ENCODE measurements around the gene MAT2A. TPM values are rescaled to one million over a fixed set of nuclear protein-coding genes. Genes with fewer than 3 reads are reported as not detected.

MAT2A gene
- polyA plus RNA-seq, 1 donor (not counting 4 experiments of a cell fraction or from before 2014, with no cell fraction given): 353 TPM

GRCh38 chr2:85496436-85496835 is 42.5 kb upstream of the MAT2A start:
- TF ChIP-seq EZH2 (IDR thresholded peaks at IDR 0.05; ENCODE audit: low read length) (no peak), CTCF (optimal IDR thresholded peaks at IDR 0.05 in 1 of 3, IDR thresholded peaks at IDR 0.05 in 1 of 3, conservative IDR thresholded peaks at IDR 0.05 in 1 of 3; ENCODE audit: extremely low read depth in 1 of 3, insufficient read depth in 2 of 3, low read length in 3 of 3) (no peak)
- FAIRE-seq (no peak), DNase-seq (ENCODE audit: low read depth, low spot score) (no peak)
- H3K9me3 ChIP-seq (ENCODE audit: control insufficient read depth, low read depth, low read length): no peaks in the 10 kb centered on the region
- no peaks in the 10 kb centered on the region for H3K36me3 ChIP-seq (ENCODE audit: control insufficient read depth in 2 of 2, extremely low read depth in 1 of 2, insufficient read depth in 2 of 2, low read length in 2 of 2)
- dilution Hi-C loops (cut with MboI; ENCODE audit: extremely low pct_ligation_motif_present, low sequenced_read_pairs): no loop called here
- no peak overlapping the region for H3K9ac ChIP-seq (ENCODE audit: control insufficient read depth, extremely low read depth, insufficient read depth, low read length)
- no peak overlapping the region for H3K4me2 ChIP-seq (ENCODE audit: control insufficient read depth, extremely low read depth, insufficient read depth, low read depth, low read length)
- no peaks in the 10 kb centered on the region for H3K9me1 ChIP-seq (ENCODE audit: control insufficient read depth, extremely low read depth, insufficient read depth, low read length)
- no peak overlapping the region for H3K27ac ChIP-seq (ENCODE audit: control insufficient read depth, insufficient read depth, low read length)
- no peak overlapping the region for H2AFZ ChIP-seq (ENCODE audit: control insufficient read depth, low read length)
- no peak overlapping the region for H3K4me3 ChIP-seq (ENCODE audit: control insufficient read depth in 2 of 3, extremely low read depth in 1 of 3, insufficient read depth in 2 of 3, low read depth in 1 of 3, low read length in 3 of 3)
- H3K27me3 ChIP-seq (ENCODE audit: control insufficient read depth, extremely low read depth, insufficient read depth, low read length): no peaks in the 10 kb centered on the region
- H3K79me2 ChIP-seq (ENCODE audit: control insufficient read depth, insufficient read depth, low read length): no peaks in the 10 kb centered on the region
- no peaks in the 10 kb centered on the region for H4K20me1 ChIP-seq (ENCODE audit: control insufficient read depth, extremely low read depth, insufficient read depth, low read length)
- H3K4me1 ChIP-seq (ENCODE audit: control insufficient read depth, extremely low read depth, insufficient read depth, low read length): peaks cover 9% of the 10 kb centered on the region

- Histone ChIP-seq H3K27me3 (ENCODE audit: control insufficient read depth, extremely low read depth, insufficient read depth, low read length) (no peaks in the 10 kb centered on the region), H3K27ac (ENCODE audit: control insufficient read depth, insufficient read depth, low read length) (no peak overlapping the region), H3K4me2 (ENCODE audit: control insufficient read depth, extremely low read depth, insufficient read depth, low read depth, low read length) (no peak overlapping the region), H4K20me1 (ENCODE audit: control insufficient read depth, extremely low read depth, insufficient read depth, low read length) (no peaks in the 10 kb centered on the region), H3K9me1 (ENCODE audit: control insufficient read depth, extremely low read depth, insufficient read depth, low read length) (no peaks in the 10 kb centered on the region), H3K4me1 (ENCODE audit: control insufficient read depth, extremely low read depth, insufficient read depth, low read length) (peaks cover 18% of the 10 kb centered on the region), H3K9me3 (ENCODE audit: control insufficient read depth, low read depth, low read length) (no peaks in the 10 kb centered on the region), H3K9ac (ENCODE audit: control insufficient read depth, extremely low read depth, insufficient read depth, low read length) (no peak overlapping the region), H3K36me3 (ENCODE audit: control insufficient read depth in 2 of 2, extremely low read depth in 1 of 2, insufficient read depth in 2 of 2, low read length in 2 of 2) (no peaks in the 10 kb centered on the region), H2AFZ (ENCODE audit: control insufficient read depth, low read length) (no peak overlapping the region), H3K4me3 (ENCODE audit: control insufficient read depth in 2 of 3, extremely low read depth in 1 of 3, insufficient read depth in 2 of 3, low read depth in 1 of 3, low read length in 3 of 3) (no peak overlapping the region), H3K79me2 (ENCODE audit: control insufficient read depth, insufficient read depth, low read length) (no peaks in the 10 kb centered on the region)
- no peak for FAIRE-seq
- no peak for TF ChIP-seq CTCF (optimal IDR thresholded peaks at IDR 0.05 in 1 of 3, IDR thresholded peaks at IDR 0.05 in 1 of 3, conservative IDR thresholded peaks at IDR 0.05 in 1 of 3; ENCODE audit: extremely low read depth in 1 of 3, insufficient read depth in 2 of 3, low read length in 3 of 3)
- no peak for TF ChIP-seq EZH2 (IDR thresholded peaks at IDR 0.05; ENCODE audit: low read length)
- DNase-seq (ENCODE audit: low read depth, low spot score): no peak
- dilution Hi-C loops (cut with MboI; ENCODE audit: extremely low pct_ligation_motif_present, low sequenced_read_pairs): no loop called here
Measured at GRCh38 chr2:85497944-85498630, 40.9 kb upstream of the MAT2A start.
